Keratinocyte (primary cell): ENCODE measurements around the gene SPRED1. TPM values are rescaled to one million over a fixed set of nuclear protein-coding genes. Genes with fewer than 3 reads are reported as not detected.

Experiments used
- DNase-seq: peaks from one replicate; pipeline ENCODE4 v3.0.0-alpha.2; 2011; ENCODE audit warnings: low read depth, missing footprints, low spot score
- FAIRE-seq: peaks from 2 replicates; lab custom pipeline; 2011; peaks lifted over from hg19 to GRCh38; lab: Jason Lieb, UNC
- H2AFZ ChIP-seq: 2 replicates; pipeline ENCODE4 v1.6.0; 2012; ENCODE audit warnings: low read length, control low read depth, inconsistent platforms; ENCODE audit not compliant: control insufficient read depth
- H3K27ac ChIP-seq: 2 replicates; pipeline ENCODE4 v1.5.1; 2011; ENCODE audit warnings: low read length; ENCODE audit not compliant: control insufficient read depth, insufficient read depth
- H3K27me3 ChIP-seq: 3 replicates; pipeline ENCODE4 v1.6.0; 2011; ENCODE audit warnings: low read length; ENCODE audit not compliant: control insufficient read depth, insufficient read depth; ENCODE audit errors: extremely low read depth
- H3K36me3 ChIP-seq, 2 experiments: 2 replicates in 1 of 2; 3 replicates in 1 of 2; pipeline ENCODE4 v1.5.1; 2011; ENCODE audit warnings: low read length in 2 of 2, mild to moderate bottlenecking in 1 of 2; ENCODE audit not compliant: control insufficient read depth in 2 of 2, insufficient read depth in 2 of 2; ENCODE audit errors: extremely low read depth in 1 of 2
- H3K4me1 ChIP-seq: 3 replicates; pipeline ENCODE4 v1.5.1; 2011; ENCODE audit warnings: low read length; ENCODE audit not compliant: control insufficient read depth, insufficient read depth; ENCODE audit errors: extremely low read depth
- H3K4me2 ChIP-seq: 3 replicates; pipeline ENCODE4 v1.6.0; 2011; ENCODE audit warnings: low read depth, low read length; ENCODE audit not compliant: control insufficient read depth, insufficient read depth; ENCODE audit errors: extremely low read depth
- H3K4me3 ChIP-seq, 3 experiments: fragments of 200-600 bp in 1 of 3; sonication (generic) in 1 of 3; 2 replicates in 2 of 3; 3 replicates in 1 of 3; pipeline ENCODE4 v1.5.1; 2011 to 2016; ENCODE audit warnings: low read length in 3 of 3, mild to moderate bottlenecking in 3 of 3, control low read depth in 2 of 3, inconsistent platforms in 1 of 3, low read depth in 1 of 3, mixed read lengths in 1 of 3, mixed run types in 1 of 3, moderate library complexity in 1 of 3; ENCODE audit not compliant: control insufficient read depth in 2 of 3, insufficient read depth in 2 of 3; ENCODE audit errors: extremely low read depth in 1 of 3
- H3K79me2 ChIP-seq: 2 replicates; pipeline ENCODE4 v1.6.0; 2012; ENCODE audit warnings: low read length; ENCODE audit not compliant: control insufficient read depth, insufficient read depth
- H3K9ac ChIP-seq: 3 replicates; pipeline ENCODE4 v1.6.0; 2011; ENCODE audit warnings: low read length; ENCODE audit not compliant: control insufficient read depth, insufficient read depth; ENCODE audit errors: extremely low read depth
- H3K9me1 ChIP-seq: 3 replicates; pipeline ENCODE4 v1.6.0; 2011; ENCODE audit warnings: low read length; ENCODE audit not compliant: control insufficient read depth, insufficient read depth; ENCODE audit errors: extremely low read depth
- H3K9me3 ChIP-seq: 2 replicates; pipeline ENCODE4 v1.5.1; 2012; ENCODE audit warnings: low read depth, low read length; ENCODE audit not compliant: control insufficient read depth
- H4K20me1 ChIP-seq: 3 replicates; pipeline ENCODE4 v1.6.0; 2011; ENCODE audit warnings: low read length; ENCODE audit not compliant: control insufficient read depth, insufficient read depth; ENCODE audit errors: extremely low read depth
- EZH2 ChIP-seq: IDR thresholded peaks from one replicate; pipeline ENCODE4 v1.6.1; 2012; ENCODE audit warnings: inconsistent platforms, mild to moderate bottlenecking, low read length, moderate library complexity
- dilution Hi-C: fragments of 300-500 bp; cut with MboI; formaldehyde crosslinking; loops from one replicate; pipeline ENCODE4 v1.7.0; 2020; ENCODE audit warnings: low sequenced_read_pairs; ENCODE audit not compliant: extremely low pct_ligation_motif_present
- polyA plus RNA-seq, 5 experiments: library from polyadenylated mRNA; depleted of rRNA in 3 of 5; stranded (reverse) in 3 of 5; stranded (forward) in 1 of 5; unstranded in 1 of 5; fragments of >200 nt; gene quantifications; 1 replicate in 1 of 5; 2 replicates in 3 of 5; 3 replicates in 1 of 5; pipeline versions ENCODE4 v1.2.1 to v1.2.3, GENCODE V29; 2011 to 2012; ENCODE audit warnings: missing spikeins in 2 of 5, low read depth in 1 of 5, low replicate concordance in 1 of 5
- TF ChIP-seq, protein P1 (sequence below), 3 experiments: IDR thresholded peaks in 1 of 3; conservative IDR thresholded peaks in 1 of 3; optimal IDR thresholded peaks in 1 of 3; 2 replicates in 2 of 3; 3 replicates in 1 of 3; pipeline versions ENCODE3 to v1.5.1; 2011; ENCODE audit warnings: low read length in 3 of 3, mild to moderate bottlenecking in 3 of 3, moderate library complexity in 2 of 3, control low read depth in 1 of 3, inconsistent platforms in 1 of 3; ENCODE audit not compliant: insufficient read depth in 2 of 3; ENCODE audit errors: extremely low read depth in 1 of 3

SPRED1 gene
- polyA plus RNA-seq, 1 donor (not counting 4 experiments of a cell fraction or from before 2014, with no cell fraction given): 11.5 TPM

DNA sequence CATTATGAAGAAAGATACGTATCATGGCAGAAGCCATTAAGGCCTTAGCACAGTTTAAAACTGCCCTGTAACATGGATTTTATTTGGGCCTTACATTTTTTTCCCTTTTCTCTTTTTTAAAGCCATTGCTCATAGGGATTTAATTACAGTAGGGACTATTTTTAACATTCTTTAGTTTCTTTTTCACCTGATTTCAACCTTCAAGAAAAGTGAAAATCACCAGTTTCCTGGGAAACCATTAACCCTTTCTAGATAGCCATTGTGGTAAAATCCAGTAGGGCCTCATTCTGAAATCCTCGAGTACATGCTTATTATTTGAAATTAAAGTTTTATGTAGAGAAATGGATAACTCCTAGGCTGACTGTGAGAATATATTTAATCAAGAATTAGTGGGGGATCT, 3.1 kb downstream of the SPRED1 start:
- Histone ChIP-seq H3K9ac (peak overlapping the region; percentile 39), H3K4me1 (peaks cover 23% of the 10 kb centered on the region), H2AFZ (no peak overlapping the region), H3K27me3 (no peaks in the 10 kb centered on the region), H3K27ac (peak overlapping the region; percentile 22), H3K9me1 (no peaks in the 10 kb centered on the region), H3K79me2 (peaks cover 80% of the 10 kb centered on the region), H3K9me3 (no peaks in the 10 kb centered on the region), H3K4me3 (peak overlapping the region; percentile 49 to 98 (median 79)), H3K4me2 (peak overlapping the region; percentile 80), H4K20me1 (peaks cover 8% of the 10 kb centered on the region), H3K36me3 (no peaks in the 10 kb centered on the region)
- FAIRE-seq (no peak), DNase-seq (no peak)
- no peak for TF ChIP-seq EZH2
- TF ChIP-seq, protein P1, sequence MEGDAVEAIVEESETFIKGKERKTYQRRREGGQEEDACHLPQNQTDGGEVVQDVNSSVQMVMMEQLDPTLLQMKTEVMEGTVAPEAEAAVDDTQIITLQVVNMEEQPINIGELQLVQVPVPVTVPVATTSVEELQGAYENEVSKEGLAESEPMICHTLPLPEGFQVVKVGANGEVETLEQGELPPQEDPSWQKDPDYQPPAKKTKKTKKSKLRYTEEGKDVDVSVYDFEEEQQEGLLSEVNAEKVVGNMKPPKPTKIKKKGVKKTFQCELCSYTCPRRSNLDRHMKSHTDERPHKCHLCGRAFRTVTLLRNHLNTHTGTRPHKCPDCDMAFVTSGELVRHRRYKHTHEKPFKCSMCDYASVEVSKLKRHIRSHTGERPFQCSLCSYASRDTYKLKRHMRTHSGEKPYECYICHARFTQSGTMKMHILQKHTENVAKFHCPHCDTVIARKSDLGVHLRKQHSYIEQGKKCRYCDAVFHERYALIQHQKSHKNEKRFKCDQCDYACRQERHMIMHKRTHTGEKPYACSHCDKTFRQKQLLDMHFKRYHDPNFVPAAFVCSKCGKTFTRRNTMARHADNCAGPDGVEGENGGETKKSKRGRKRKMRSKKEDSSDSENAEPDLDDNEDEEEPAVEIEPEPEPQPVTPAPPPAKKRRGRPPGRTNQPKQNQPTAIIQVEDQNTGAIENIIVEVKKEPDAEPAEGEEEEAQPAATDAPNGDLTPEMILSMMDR (optimal IDR thresholded peaks at IDR 0.05 in 1 of 3, IDR thresholded peaks at IDR 0.05 in 1 of 3, conservative IDR thresholded peaks at IDR 0.05 in 1 of 3; ENCODE audit: extremely low read depth in 1 of 3, insufficient read depth in 2 of 3, low read length in 3 of 3): no peak
- dilution Hi-C loops: no loop called here

DNA sequence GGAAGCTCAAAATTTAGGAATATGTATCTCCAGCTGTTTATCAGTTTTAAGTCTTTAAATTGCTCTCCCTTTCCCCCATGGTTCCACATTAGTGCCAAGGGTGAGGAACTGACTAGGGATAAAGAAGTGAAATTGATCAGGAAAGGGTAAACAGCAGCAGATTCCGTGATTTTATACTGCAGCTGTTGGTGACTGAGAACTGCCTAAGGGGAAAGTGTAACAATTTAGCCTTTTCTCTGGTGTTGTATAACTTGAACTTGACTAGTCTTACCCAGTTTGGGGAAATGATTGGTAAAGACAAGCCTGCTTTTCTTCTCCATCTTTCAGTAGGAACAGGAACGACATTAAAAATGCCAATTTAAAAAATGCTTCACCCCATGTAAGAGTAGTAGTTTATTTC, 5.0 kb downstream of the SPRED1 start:
- Histone ChIP-seq H3K79me2 (peaks cover 99% of the 10 kb centered on the region), H3K4me1 (peaks cover 19% of the 10 kb centered on the region), H4K20me1 (peaks cover 14% of the 10 kb centered on the region), H2AFZ (no peak overlapping the region), H3K4me3 (peak overlapping the region in 2 of 3 experiments; percentile 15 to 29), H3K27me3 (no peaks in the 10 kb centered on the region), H3K4me2 (peak overlapping the region; percentile 68), H3K9me1 (no peaks in the 10 kb centered on the region), H3K9me3 (no peaks in the 10 kb centered on the region), H3K36me3 (no peaks in the 10 kb centered on the region), H3K9ac (peak overlapping the region; percentile 22), H3K27ac (no peak overlapping the region)
- peak; percentile 67 for FAIRE-seq
- no peak for DNase-seq
- TF ChIP-seq, protein P1 (optimal IDR thresholded peaks at IDR 0.05 in 1 of 3, IDR thresholded peaks at IDR 0.05 in 1 of 3, conservative IDR thresholded peaks at IDR 0.05 in 1 of 3; ENCODE audit: extremely low read depth in 1 of 3, insufficient read depth in 2 of 3, low read length in 3 of 3): no peak
- no peak for TF ChIP-seq EZH2
- dilution Hi-C loops: no loop called here
